ENCODE measurements around the gene CCDC192.

DNA sequence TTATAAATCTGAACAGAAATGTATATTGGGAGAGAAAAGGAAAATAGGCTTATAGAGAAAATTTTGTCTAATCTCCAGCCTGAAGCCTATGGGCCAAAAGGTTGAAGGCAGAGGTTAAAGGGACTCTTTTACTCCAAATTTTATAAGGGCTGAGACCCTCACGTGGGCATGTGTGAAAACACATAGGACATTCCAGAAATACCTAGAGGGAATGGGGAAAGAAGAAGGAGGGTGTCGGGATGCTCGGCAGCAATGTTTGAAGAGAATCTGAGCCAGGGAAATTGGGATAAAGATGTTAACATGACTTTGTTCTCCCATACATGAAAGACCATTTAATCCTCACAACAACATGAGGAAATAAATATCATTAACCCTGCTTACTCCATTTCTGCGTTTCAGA lies 278.3 kb downstream of the CCDC192 start:
- TF ChIP-seq RAD21 (conservative IDR thresholded peaks at IDR 0.05) (no peak), SMC3 (conservative IDR thresholded peaks at IDR 0.05; ENCODE audit: poor library complexity) (no peak), EZH2 (IDR thresholded peaks at IDR 0.05; ENCODE audit: borderline replicate concordance, insufficient read depth, low read length, poor library complexity, severe bottlenecking) (no peak), CTCF (IDR thresholded peaks at IDR 0.05; ENCODE audit: poor library complexity, severe bottlenecking) (no peak), TAF1 (IDR thresholded peaks at IDR 0.05; ENCODE audit: low read depth) (no peak), EP300 (conservative IDR thresholded peaks at IDR 0.05; ENCODE audit: poor library complexity, severe bottlenecking) (no peak), POLR2AphosphoS5 (IDR thresholded peaks at IDR 0.05) (no peak), MXI1 (conservative IDR thresholded peaks at IDR 0.05; ENCODE audit: poor library complexity, severe bottlenecking) (no peak)
- TF ChIP-seq, protein P1, sequence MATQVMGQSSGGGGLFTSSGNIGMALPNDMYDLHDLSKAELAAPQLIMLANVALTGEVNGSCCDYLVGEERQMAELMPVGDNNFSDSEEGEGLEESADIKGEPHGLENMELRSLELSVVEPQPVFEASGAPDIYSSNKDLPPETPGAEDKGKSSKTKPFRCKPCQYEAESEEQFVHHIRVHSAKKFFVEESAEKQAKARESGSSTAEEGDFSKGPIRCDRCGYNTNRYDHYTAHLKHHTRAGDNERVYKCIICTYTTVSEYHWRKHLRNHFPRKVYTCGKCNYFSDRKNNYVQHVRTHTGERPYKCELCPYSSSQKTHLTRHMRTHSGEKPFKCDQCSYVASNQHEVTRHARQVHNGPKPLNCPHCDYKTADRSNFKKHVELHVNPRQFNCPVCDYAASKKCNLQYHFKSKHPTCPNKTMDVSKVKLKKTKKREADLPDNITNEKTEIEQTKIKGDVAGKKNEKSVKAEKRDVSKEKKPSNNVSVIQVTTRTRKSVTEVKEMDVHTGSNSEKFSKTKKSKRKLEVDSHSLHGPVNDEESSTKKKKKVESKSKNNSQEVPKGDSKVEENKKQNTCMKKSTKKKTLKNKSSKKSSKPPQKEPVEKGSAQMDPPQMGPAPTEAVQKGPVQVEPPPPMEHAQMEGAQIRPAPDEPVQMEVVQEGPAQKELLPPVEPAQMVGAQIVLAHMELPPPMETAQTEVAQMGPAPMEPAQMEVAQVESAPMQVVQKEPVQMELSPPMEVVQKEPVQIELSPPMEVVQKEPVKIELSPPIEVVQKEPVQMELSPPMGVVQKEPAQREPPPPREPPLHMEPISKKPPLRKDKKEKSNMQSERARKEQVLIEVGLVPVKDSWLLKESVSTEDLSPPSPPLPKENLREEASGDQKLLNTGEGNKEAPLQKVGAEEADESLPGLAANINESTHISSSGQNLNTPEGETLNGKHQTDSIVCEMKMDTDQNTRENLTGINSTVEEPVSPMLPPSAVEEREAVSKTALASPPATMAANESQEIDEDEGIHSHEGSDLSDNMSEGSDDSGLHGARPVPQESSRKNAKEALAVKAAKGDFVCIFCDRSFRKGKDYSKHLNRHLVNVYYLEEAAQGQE (IDR thresholded peaks at IDR 0.05; ENCODE audit: borderline replicate concordance) = no peak

All from neural cell (in vitro differentiated cells).